WTC11 (cell line): Measurements from ENCODE around the gene UBE2F.

ENCODE experiments used
- CTCF ChIP-seq: fragments of 200-600 bp; IDR thresholded peaks from 2 replicates; pipeline ENCODE4 v1.8.0; 2022; ENCODE audit warnings: antibody characterized with exemption
- ELF4 ChIP-seq: sonication (generic); formaldehyde crosslinking; IDR thresholded peaks from 2 replicates; pipeline ENCODE4 v1.8.1; 2022; ENCODE audit warnings: low read depth, mild to moderate bottlenecking, moderate library complexity, missing genetic modification reagents

- TF ChIP-seq CTCF = no peak
- TF ChIP-seq ELF4 (CRISPR knock-in tag) = no peak
These were observed 37.4 kb downstream of the UBE2F start for GRCh38 chr2:238004077-238004830.
